Choroid plexus epithelial cell (primary cell): ENCODE measurements around the gene CACNA1H.

Experiments used
- DNase-seq: peaks from one replicate; pipeline ENCODE4 v3.0.0-alpha.2; 2010; ENCODE audit warnings: low read depth
- H3K4me3 ChIP-seq: 2 replicates; pipeline ENCODE4 v1.5.1; 2011; ENCODE audit warnings: low read depth, mild to moderate bottlenecking, control low read depth, low read length, moderate library complexity
- CTCF ChIP-seq: conservative IDR thresholded peaks from 2 replicates; pipeline ENCODE4 v1.5.1; 2011; ENCODE audit warnings: low read depth, mild to moderate bottlenecking, control low read depth, inconsistent platforms, low read length, moderate library complexity

CACNA1H gene

GRCh38 chr16:1216681-1217400 is 63.9 kb downstream of the CACNA1H start:
- no peak overlapping the region for H3K4me3 ChIP-seq
- no peak for DNase-seq
- no peak for TF ChIP-seq CTCF

GRCh38 chr16:1217526-1217925 is 64.6 kb downstream of the CACNA1H start:
- DNase-seq = no peak
- no peak for TF ChIP-seq CTCF
- no peak overlapping the region for H3K4me3 ChIP-seq

GRCh38 chr16:1218061-1218929 is 65.4 kb downstream of the CACNA1H start:
- no peak for DNase-seq
- H3K4me3 ChIP-seq = no peak overlapping the region
- no peak for TF ChIP-seq CTCF

DNA sequence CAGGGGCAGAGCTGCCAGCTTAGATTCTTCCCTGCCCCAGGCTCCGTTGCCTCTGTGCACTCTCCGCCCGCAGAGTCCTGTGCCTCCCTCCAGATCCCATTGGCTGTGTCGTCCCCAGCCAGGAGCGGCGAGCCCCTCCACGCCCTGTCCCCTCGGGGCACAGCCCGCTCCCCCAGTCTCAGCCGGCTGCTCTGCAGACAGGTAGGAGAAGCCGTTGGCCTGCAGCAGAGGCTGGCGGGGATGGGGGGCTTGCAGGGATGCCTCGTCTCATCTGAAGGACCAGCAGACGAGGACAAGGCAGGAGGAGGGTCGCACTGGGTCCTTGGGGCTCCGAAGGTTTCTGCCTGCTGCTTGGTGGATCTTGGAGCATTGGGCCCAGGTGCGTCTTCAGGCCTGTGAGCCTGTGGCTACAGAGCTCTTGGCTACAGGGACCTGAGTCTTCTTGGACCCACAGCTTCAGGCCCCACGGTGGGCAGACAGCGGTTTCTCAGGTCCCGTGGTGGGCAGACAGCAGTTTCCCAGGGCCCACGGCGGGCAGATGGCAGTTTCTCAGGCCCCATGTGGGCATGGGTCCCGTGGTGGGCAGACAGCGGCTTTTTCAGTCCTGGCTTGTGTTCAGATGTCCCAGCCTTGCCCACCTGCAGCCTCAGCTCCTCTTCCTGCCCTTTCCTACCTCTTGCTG is 66.2 kb downstream of the CACNA1H start:
- TF ChIP-seq CTCF = no peak
- DNase-seq = no peak
- no peak overlapping the region for H3K4me3 ChIP-seq

GRCh38 chr16:1220098-1220728 is 67.3 kb downstream of the CACNA1H start:
- DNase-seq = no peak
- no peak for TF ChIP-seq CTCF

GRCh38 chr16:1220841-1221627 is 68.1 kb downstream of the CACNA1H start:
- no peak overlapping the region for H3K4me3 ChIP-seq
- no peak for DNase-seq
- TF ChIP-seq CTCF = no peak

More at GRCh38 chr16:1220098-1220728, 67.3 kb downstream of the CACNA1H start:
- no peak overlapping the region for H3K4me3 ChIP-seq
